ENCODE measurements around the gene EXOC4.

GRCh38 chr7:133315332-133316040 lies 62.6 kb downstream of the EXOC4 start:
- no peak for TF ChIP-seq CTCF (conservative IDR thresholded peaks at IDR 0.05 in 1 of 2, IDR thresholded peaks at IDR 0.05 in 1 of 2; ENCODE audit: low read depth in 1 of 2, low read length in 2 of 2)
- no peak for TF ChIP-seq EZH2 (IDR thresholded peaks at IDR 0.05; ENCODE audit: low read length, missing control alignments)

Measured in fibroblast of lung (primary cell).